HCT116 (cell line): ENCODE results near the gene HIPK2. TPM values are rescaled to one million over a fixed set of nuclear protein-coding genes. Genes with fewer than 3 reads are reported as not detected.

Source experiments
- ATAC-seq: fragments of 200-7000 bp; cut with Tn5 transposase; 2 replicates; pipeline ENCODE4 v1.9.1; 2020; ENCODE audit warnings: mild to moderate bottlenecking, moderate library complexity
- BruUV-seq: library from RNA; stranded (reverse); fragments of 400-500 nt; replicated peaks from 2 replicates; lab custom pipeline; 2021; lab: Mats Ljungman, UMichigan
- CTCF ChIA-PET: fragments of 300-600 bp; sonication (Branson Sonifier 250); formaldehyde crosslinking; loops from one replicate; lab custom pipeline; 2021; ENCODE audit warnings: antibody characterized with exemption; lab: Charles Lee
- POLR2A ChIA-PET: fragments of 300-600, 350-600 bp; sonication (Branson Sonifier 250); formaldehyde crosslinking; loops from one replicate; lab custom pipeline; 2021; ENCODE audit warnings: antibody characterized with exemption; lab: Charles Lee
- RAD21 ChIA-PET, 2 experiments: fragments of 300-600 bp; sonication (Branson Sonifier 250); formaldehyde crosslinking; loops; one replicate each; lab custom pipeline; 2023; ENCODE audit warnings: low total read pairs in 2 of 2; ENCODE audit not compliant: uncharacterized antibody in 2 of 2, unreplicated experiment in 2 of 2, low non-redundant PET in 1 of 2; lab: Charles Lee
- DNase-seq: peaks from one replicate; pipeline ENCODE4 v3.0.0-alpha.2; 2010; ENCODE audit warnings: low read depth, low spot score
- H2AFZ ChIP-seq: fragments of 200-600 bp; shearing (Covaris generic), sonication (generic); 2 replicates; pipeline ENCODE4 v1.6.1; 2017; ENCODE audit warnings: low read depth, mixed run types, mixed read lengths, antibody characterized with exemption, low read length; ENCODE audit not compliant: poor library complexity, severe bottlenecking
- H3K27ac ChIP-seq: 2 replicates; pipeline ENCODE4 v1.5.1; 2012; ENCODE audit warnings: low read depth, low read length
- H3K27me3 ChIP-seq: fragments of 200-600 bp; sonication (generic); 2 replicates; pipeline ENCODE4 v1.6.1; 2016; ENCODE audit warnings: mixed run types, low read length, mixed read lengths; ENCODE audit not compliant: insufficient read depth
- H3K36me3 ChIP-seq, 2 experiments: fragments of 200-500 bp in 1 of 2; fragments of 200-600 bp in 1 of 2; sonication (Bioruptor generic) in 1 of 2; sonication (generic) in 1 of 2; 2 replicates each; pipeline versions ENCODE4 v1.5.1 to v1.6.1; 2014 to 2016; ENCODE audit warnings: low read length in 2 of 2, inconsistent platforms in 1 of 2, mixed read lengths in 1 of 2, mixed run types in 1 of 2; ENCODE audit not compliant: insufficient read depth in 2 of 2, control insufficient read depth in 1 of 2
- H3K4me1 ChIP-seq, 2 experiments: fragments of 200-600 bp in 1 of 2; sonication (generic) in 1 of 2; 2 replicates each; pipeline versions ENCODE4 v1.5.1 to v1.6.1; 2012 to 2017; ENCODE audit warnings: low read length in 2 of 2, inconsistent platforms in 1 of 2, mild to moderate bottlenecking in 1 of 2, mixed read lengths in 1 of 2, mixed run types in 1 of 2, moderate library complexity in 1 of 2; ENCODE audit not compliant: insufficient read depth in 2 of 2, control insufficient read depth in 1 of 2
- H3K4me2 ChIP-seq: fragments of 200-600 bp; sonication (generic); 2 replicates; pipeline ENCODE4 v1.6.1; 2017; ENCODE audit warnings: mixed run types, low read length, mixed read lengths
- H3K4me3 ChIP-seq, 2 experiments: fragments of 200-600 bp in 1 of 2; sonication (generic) in 1 of 2; replicated peaks in 1 of 2; 2 replicates each; pipeline ENCODE4 v1.5.1; 2011 to 2016; ENCODE audit warnings: low read length in 2 of 2, control low read depth in 1 of 2, low read depth in 1 of 2, mild to moderate bottlenecking in 1 of 2, mixed read lengths in 1 of 2, mixed run types in 1 of 2
- H3K79me2 ChIP-seq: fragments of 200-600 bp; sonication (generic); 2 replicates; pipeline ENCODE4 v1.6.1; 2017; ENCODE audit warnings: mild to moderate bottlenecking, mixed run types, low read length, moderate library complexity, mixed read lengths; ENCODE audit not compliant: insufficient read depth
- H3K9ac ChIP-seq: fragments of 200-600 bp; sonication (generic); 2 replicates; pipeline ENCODE4 v1.6.1; 2016; ENCODE audit warnings: low read length, mixed read lengths
- H3K9me2 ChIP-seq: fragments of 200-600 bp; sonication (generic), shearing (Covaris generic); 2 replicates; pipeline ENCODE4 v1.6.1; 2017; ENCODE audit warnings: mixed run types, mild to moderate bottlenecking, moderate library complexity; ENCODE audit not compliant: insufficient read depth
- H3K9me3 ChIP-seq, 2 experiments: fragments of 200-500 bp in 1 of 2; fragments of 200-600 bp in 1 of 2; sonication (Bioruptor generic) in 1 of 2; sonication (generic) in 1 of 2; 2 replicates each; pipeline ENCODE4 v1.6.1; 2014 to 2017; ENCODE audit warnings: low read length in 2 of 2, mixed read lengths in 2 of 2, inconsistent platforms in 1 of 2, low read depth in 1 of 2, mild to moderate bottlenecking in 1 of 2, mixed run types in 1 of 2, moderate library complexity in 1 of 2; ENCODE audit not compliant: control insufficient read depth in 1 of 2, insufficient read depth in 1 of 2
- H4K20me1 ChIP-seq: fragments of 200-600 bp; sonication (generic), shearing (Covaris generic); 2 replicates; pipeline ENCODE4 v1.6.1; 2017; ENCODE audit warnings: mixed run types, mild to moderate bottlenecking, moderate library complexity; ENCODE audit not compliant: insufficient read depth
- ATF3 ChIP-seq: IDR thresholded peaks from 2 replicates; pipeline ENCODE4 v1.6.1; 2012
- CBX3 ChIP-seq: IDR thresholded peaks from 2 replicates; pipeline ENCODE4 v1.6.1; 2012; ENCODE audit warnings: low read depth
- CEBPB ChIP-seq: IDR thresholded peaks from 2 replicates; pipeline ENCODE4 v1.6.1; 2012; ENCODE audit warnings: low read depth
- CTCF ChIP-seq, 3 experiments: fragments of 200-600 bp in 1 of 3; sonication (generic) in 1 of 3; IDR thresholded peaks in 2 of 3; conservative IDR thresholded peaks in 1 of 3; 2 replicates each; pipeline ENCODE4 v1.5.1; 2012 to 2017; ENCODE audit warnings: low read depth in 2 of 3, low read length in 2 of 3, antibody characterized with exemption in 1 of 3, borderline replicate concordance in 1 of 3, control low read depth in 1 of 3, mild to moderate bottlenecking in 1 of 3, mixed read lengths in 1 of 3, mixed run types in 1 of 3, moderate library complexity in 1 of 3; ENCODE audit not compliant: insufficient read depth in 1 of 3
- EGR1 ChIP-seq: IDR thresholded peaks from 2 replicates; pipeline ENCODE4 v1.6.1; 2012; ENCODE audit warnings: low read depth
- EZH2phosphoT487 ChIP-seq: fragments of 200-600 bp; IDR thresholded peaks from 2 replicates; pipeline ENCODE4 v1.6.1; 2018; ENCODE audit warnings: antibody characterized with exemption, borderline replicate concordance
- FOSL1 ChIP-seq: IDR thresholded peaks from 2 replicates; pipeline ENCODE4 v1.6.1; 2012; ENCODE audit warnings: low read depth
- JUND ChIP-seq: IDR thresholded peaks from 2 replicates; pipeline ENCODE4 v1.6.1; 2012
- POLR2A ChIP-seq: IDR thresholded peaks from 2 replicates; pipeline ENCODE4 v1.7.0; 2011; ENCODE audit warnings: borderline replicate concordance; ENCODE audit not compliant: insufficient read depth, insufficient read length; ENCODE audit errors: extremely low read depth
- SIN3A ChIP-seq: IDR thresholded peaks from 2 replicates; pipeline ENCODE4 v1.6.1; 2012; ENCODE audit warnings: low read depth
- SP1 ChIP-seq: IDR thresholded peaks from 2 replicates; pipeline ENCODE4 v1.6.1; 2012; ENCODE audit warnings: low read depth
- SRF ChIP-seq: IDR thresholded peaks from 2 replicates; pipeline ENCODE4 v1.6.1; 2012; ENCODE audit warnings: low read depth
- YY1 ChIP-seq: IDR thresholded peaks from 2 replicates; pipeline ENCODE4 v1.6.1; 2011; ENCODE audit warnings: low read length, low read depth, moderate library complexity, mild to moderate bottlenecking; ENCODE audit not compliant: insufficient replicate concordance; ENCODE audit errors: extremely low read depth
- ZBTB33 ChIP-seq: IDR thresholded peaks from 2 replicates; pipeline ENCODE4 v1.6.1; 2011; ENCODE audit warnings: mild to moderate bottlenecking, low read length, moderate library complexity; ENCODE audit not compliant: insufficient replicate concordance; ENCODE audit errors: extremely low read depth
- ZFX ChIP-seq: fragments of 450-650 bp; IDR thresholded peaks from 2 replicates; pipeline ENCODE4 v1.6.1; 2017
- ZNF274 ChIP-seq: fragments of 200-500 bp; sonication (Bioruptor generic); IDR thresholded peaks from 2 replicates; pipeline ENCODE4 v1.6.1; 2014; ENCODE audit warnings: mild to moderate bottlenecking, low read depth, low read length, inconsistent platforms
- intact Hi-C: fragments of 100-400 bp; cut with micrococcal nuclease; formaldehyde crosslinking; loops from 2 replicates; pipeline ENCODE4 v1.10.0; 2022
- total RNA-seq: library from RNA; stranded (reverse); gene quantifications from one replicate; pipeline ENCODE4 v1.2.1, GENCODE V29; 2021; ENCODE audit not compliant: unreplicated experiment

Gene HIPK2
- total RNA-seq, 1 experiment from 2014 or later = 49.5 TPM

GRCh38 chr7:139640681-139641080, 137.1 kb downstream of the HIPK2 start:
- POLR2A ChIA-PET = no interaction called here
- no peaks in the 10 kb centered on the region for H3K9me3 ChIP-seq
- peaks cover 22% of the 10 kb centered on the region; the same call in 1 of the 2 replicates for H3K79me2 ChIP-seq
- H3K4me2 ChIP-seq = no peak overlapping the region
- intact Hi-C loops = no loop called here
- H2AFZ ChIP-seq = no peak overlapping the region
- RAD21 ChIA-PET = no interaction called here
- CTCF ChIA-PET = no interaction called here
- BruUV-seq = no TSS peak
- no peaks in the 10 kb centered on the region for H3K9me2 ChIP-seq
- H3K4me1 ChIP-seq = no peaks in the 10 kb centered on the region
- H3K27ac ChIP-seq = no peak overlapping the region
- DNase-seq = no peak
- TF ChIP-seq EZH2phosphoT487 (no peak), FOSL1 (no peak)
- no peaks in the 10 kb centered on the region for H3K27me3 ChIP-seq
- no peaks in the 10 kb centered on the region; the same call in 1 of the 2 replicates for H4K20me1 ChIP-seq
- 0 out of 4 replicates have a peak, but pooled peaks cover 0 to 2% of the 10 kb centered on the region in 2 experiments for H3K36me3 ChIP-seq
- no peak overlapping the region for H3K4me3 ChIP-seq
- no peak overlapping the region for H3K9ac ChIP-seq
- no peak for ATAC-seq

GRCh38 chr7:139639563-139639962, 138.2 kb downstream of the HIPK2 start:
- ATAC-seq (no peak), DNase-seq (no peak)
- H3K4me1 ChIP-seq = no peaks in the 10 kb centered on the region
- peaks cover 17% of the 10 kb centered on the region; the same call in 1 of the 2 replicates for H3K79me2 ChIP-seq
- no peaks in the 10 kb centered on the region for H3K27me3 ChIP-seq
- no peak overlapping the region for H3K4me3 ChIP-seq
- H2AFZ ChIP-seq = no peak overlapping the region
- intact Hi-C loops = no loop called here
- H4K20me1 ChIP-seq = no peaks in the 10 kb centered on the region; the same call in 1 of the 2 replicates
- H3K9me2 ChIP-seq = no peaks in the 10 kb centered on the region
- no peak overlapping the region for H3K27ac ChIP-seq
- H3K9me3 ChIP-seq = no peaks in the 10 kb centered on the region
- TF ChIP-seq SIN3A (no peak), YY1 (no peak), JUND (no peak), SRF (no peak), CBX3 (no peak), ZBTB33 (no peak), SP1 (no peak), ZFX (no peak), CTCF (IDR thresholded peaks at IDR 0.05 in 2 of 3, conservative IDR thresholded peaks at IDR 0.05 in 1 of 3; ENCODE audit: borderline replicate concordance in 1 of 3, insufficient read depth in 1 of 3, low read depth in 2 of 3, low read length in 2 of 3) (no peak), FOSL1 (no peak), POLR2A (no peak), CEBPB (no peak), EGR1 (no peak), ZNF274 (no peak), ATF3 (no peak)
- no TSS peak for BruUV-seq
- H3K9ac ChIP-seq = no peak overlapping the region
- H3K36me3 ChIP-seq = 0 out of 4 replicates have a peak, but pooled peaks cover 0 to 2% of the 10 kb centered on the region in 2 experiments
- POLR2A ChIA-PET = no interaction called here
- no peak overlapping the region for H3K4me2 ChIP-seq
- CTCF ChIA-PET = no interaction called here
- RAD21 ChIA-PET = no interaction called here
